Upper lobe of right lung (tissue), 1 donor: ENCODE data around the gene BPIFA1. TPM values are rescaled to one million over a fixed set of nuclear protein-coding genes. Genes with fewer than 3 reads are reported as not detected.

Experiments used
- ATAC-seq: fragments of 200-7000 bp; cut with Tn5 transposase; one replicate; pipeline ENCODE4 v1.9.1; 2020; ENCODE audit warnings: mild to moderate bottlenecking, moderate library complexity
- DNase-seq: peaks from one replicate; pipeline ENCODE4 v3.0.0-alpha.2; 2020
- H3K27ac ChIP-seq: fragments of 200-600 bp; one replicate; pipeline ENCODE4 v1.8.0; 2022
- H3K27me3 ChIP-seq: fragments of 200-600 bp; one replicate; pipeline ENCODE4 v1.8.0; 2022; ENCODE audit warnings: mild to moderate bottlenecking
- H3K36me3 ChIP-seq: fragments of 200-600 bp; one replicate; pipeline ENCODE4 v1.8.0; 2022
- H3K4me1 ChIP-seq: fragments of 200-600 bp; one replicate; pipeline ENCODE4 v1.8.0; 2022
- H3K4me3 ChIP-seq: fragments of 200-600 bp; one replicate; pipeline ENCODE4 v1.8.0; 2022; ENCODE audit warnings: mild to moderate bottlenecking
- H3K9me3 ChIP-seq: fragments of 200-600 bp; one replicate; pipeline ENCODE4 v1.8.0; 2022
- CTCF ChIP-seq: fragments of 200-600 bp; IDR thresholded peaks from one replicate; pipeline ENCODE4 v1.8.0; 2022; ENCODE audit warnings: antibody characterized with exemption
- intact Hi-C: fragments of 100-400 bp; cut with DNase I; formaldehyde crosslinking; loops from one replicate; pipeline ENCODE4 v1.11.0; 2022
- total RNA-seq: library from RNA; stranded (reverse); fragmentation: NEBNext Ultra II Directional; extraction: Animal tissue kit (Norgen Biotek cat#: 25700); gene quantifications from one replicate; pipeline ENCODE4 v1.2.1, GENCODE V29; 2021
- donor health status: DM: no; HTN: yes; CAD: no; lungs with severe emphysema.

Gene BPIFA1
- total RNA-seq, 1 donor from 2014 or later, result not detected

- intact Hi-C loops, result no loop called here
- Histone ChIP-seq H3K36me3 (no peaks in the 10 kb centered on the region), H3K4me1 (no peaks in the 10 kb centered on the region), H3K27me3 (peaks cover 5% of the 10 kb centered on the region), H3K9me3 (no peaks in the 10 kb centered on the region), H3K4me3 (no peak overlapping the region), H3K27ac (no peak overlapping the region)
- DNase-seq (no peak), ATAC-seq (no peak)
- no peak for TF ChIP-seq CTCF
Observed at GRCh38 chr20:33278700-33279099, 42.9 kb downstream of the BPIFA1 start.

GRCh38 chr20:33279261-33279910 is 43.6 kb downstream of the BPIFA1 start:
- no peak overlapping the region for H3K4me3 ChIP-seq
- ATAC-seq, result no peak
- TF ChIP-seq CTCF, result no peak

GRCh38 chr20:33280000-33280680 is 44.3 kb downstream of the BPIFA1 start:
- intact Hi-C loops, result no loop called here
- H3K27ac ChIP-seq, result no peak overlapping the region
- DNase-seq (no peak), ATAC-seq (no peak)
- H3K9me3 ChIP-seq, result no peaks in the 10 kb centered on the region
- H3K36me3 ChIP-seq, result no peaks in the 10 kb centered on the region
- no peaks in the 10 kb centered on the region for H3K4me1 ChIP-seq
- peaks cover 5% of the 10 kb centered on the region for H3K27me3 ChIP-seq
- TF ChIP-seq CTCF, result no peak
- no peak overlapping the region for H3K4me3 ChIP-seq

More at GRCh38 chr20:33279261-33279910, 43.6 kb downstream of the BPIFA1 start:
- no peak overlapping the region for H3K27ac ChIP-seq
- no peaks in the 10 kb centered on the region for H3K9me3 ChIP-seq
- no peaks in the 10 kb centered on the region for H3K36me3 ChIP-seq
- DNase-seq, result no peak
- intact Hi-C loops, result no loop called here
- no peaks in the 10 kb centered on the region for H3K4me1 ChIP-seq
- peaks cover 5% of the 10 kb centered on the region for H3K27me3 ChIP-seq

- no peak overlapping the region for H3K27ac ChIP-seq
Observed at GRCh38 chr20:33280775-33281174, 45.0 kb downstream of the BPIFA1 start.

GRCh38 chr20:33281550-33282146 is 45.9 kb downstream of the BPIFA1 start:
- Histone ChIP-seq H3K27me3 (no peaks in the 10 kb centered on the region), H3K4me1 (no peaks in the 10 kb centered on the region), H3K36me3 (no peaks in the 10 kb centered on the region), H3K4me3 (no peak overlapping the region), H3K27ac (no peak overlapping the region), H3K9me3 (no peaks in the 10 kb centered on the region)
- DNase-seq, result no peak
- intact Hi-C loops, result no loop called here
- no peak for ATAC-seq
- TF ChIP-seq CTCF, result no peak

More at GRCh38 chr20:33280775-33281174, 45.0 kb downstream of the BPIFA1 start:
- Histone ChIP-seq H3K9me3 (no peaks in the 10 kb centered on the region), H3K4me1 (no peaks in the 10 kb centered on the region), H3K27me3 (peaks cover 5% of the 10 kb centered on the region), H3K36me3 (no peaks in the 10 kb centered on the region), H3K4me3 (no peak overlapping the region)
- no peak for TF ChIP-seq CTCF
- no peak for DNase-seq
- intact Hi-C loops, result no loop called here
- no peak for ATAC-seq
